GM13976 (cell line): Measurements from ENCODE around the gene MIEF1.
A peak's percentile ranks its signal among the peaks of the same experiment; 100 is the strongest.

Source experiments
- DNase-seq: peaks from one replicate; pipeline ENCODE4 v3.0.0; 2012; ENCODE audit warnings: low spot score
- in situ Hi-C: fragments of 300-500 bp; cut with MboI; formaldehyde crosslinking; loops from one replicate; pipeline ENCODE4 v1.12.0; 2022; ENCODE audit warnings: low sequenced_read_pairs, mixed read lengths, inconsistent platforms; ENCODE audit not compliant: unreplicated experiment
- TF ChIP-seq, protein P1 (sequence below): IDR thresholded peaks from 2 replicates; pipeline ENCODE4 v1.5.1; 2012; ENCODE audit warnings: borderline replicate concordance, mild to moderate bottlenecking; ENCODE audit not compliant: insufficient read depth; ENCODE audit errors: extremely low read depth, missing control alignments, control extremely low read depth

MIEF1 gene

GRCh38 chr22:39528080-39528661 lies 26.1 kb downstream of the MIEF1 start:
- TF ChIP-seq, protein P1, sequence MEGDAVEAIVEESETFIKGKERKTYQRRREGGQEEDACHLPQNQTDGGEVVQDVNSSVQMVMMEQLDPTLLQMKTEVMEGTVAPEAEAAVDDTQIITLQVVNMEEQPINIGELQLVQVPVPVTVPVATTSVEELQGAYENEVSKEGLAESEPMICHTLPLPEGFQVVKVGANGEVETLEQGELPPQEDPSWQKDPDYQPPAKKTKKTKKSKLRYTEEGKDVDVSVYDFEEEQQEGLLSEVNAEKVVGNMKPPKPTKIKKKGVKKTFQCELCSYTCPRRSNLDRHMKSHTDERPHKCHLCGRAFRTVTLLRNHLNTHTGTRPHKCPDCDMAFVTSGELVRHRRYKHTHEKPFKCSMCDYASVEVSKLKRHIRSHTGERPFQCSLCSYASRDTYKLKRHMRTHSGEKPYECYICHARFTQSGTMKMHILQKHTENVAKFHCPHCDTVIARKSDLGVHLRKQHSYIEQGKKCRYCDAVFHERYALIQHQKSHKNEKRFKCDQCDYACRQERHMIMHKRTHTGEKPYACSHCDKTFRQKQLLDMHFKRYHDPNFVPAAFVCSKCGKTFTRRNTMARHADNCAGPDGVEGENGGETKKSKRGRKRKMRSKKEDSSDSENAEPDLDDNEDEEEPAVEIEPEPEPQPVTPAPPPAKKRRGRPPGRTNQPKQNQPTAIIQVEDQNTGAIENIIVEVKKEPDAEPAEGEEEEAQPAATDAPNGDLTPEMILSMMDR: no peak
- in situ Hi-C loops: loop anchor here (25.0 kb wide), 2 partner anchors 659 to 834 kb away; partner anchors contain the start of genes SGSM3 and TNRC6B
- peak; percentile 61 for DNase-seq

DNA sequence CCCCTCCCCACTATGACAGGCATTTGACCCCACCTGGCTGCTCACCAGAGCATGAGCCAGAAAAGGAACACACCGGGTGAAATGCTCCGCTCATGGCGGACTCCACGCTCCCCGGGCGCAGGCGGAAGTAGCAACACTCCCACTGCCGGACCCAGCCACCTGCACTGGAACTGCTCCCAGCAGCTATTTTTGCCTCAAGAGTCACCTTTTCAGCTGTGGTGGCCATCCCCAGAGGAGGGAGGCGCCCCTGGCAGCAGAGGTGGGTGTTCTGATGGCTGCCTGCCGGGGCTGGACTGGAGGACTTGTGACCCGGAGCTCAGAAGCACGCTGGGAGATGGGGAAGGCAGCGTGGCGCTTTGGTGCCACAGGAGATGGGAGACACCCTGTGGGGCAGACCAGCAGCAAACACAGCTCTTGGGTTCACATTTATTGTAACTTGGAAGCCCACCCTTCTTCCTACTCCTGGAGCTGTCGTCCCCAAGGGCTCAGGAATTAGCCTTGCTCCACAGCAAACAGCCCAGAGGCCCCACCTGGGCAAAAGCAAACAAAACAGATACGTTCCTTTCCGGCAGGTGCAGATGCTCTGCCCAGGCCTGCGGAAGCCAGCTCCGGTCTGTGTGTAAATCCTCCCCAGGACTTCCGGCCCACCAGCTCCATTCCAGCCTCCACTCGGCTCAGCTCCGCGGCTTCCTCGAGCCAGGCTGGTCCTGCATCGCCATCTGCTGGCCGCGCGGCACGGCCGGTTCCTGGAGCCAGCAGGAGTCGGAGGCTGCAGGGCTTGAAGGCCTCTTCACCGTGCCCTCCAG lies 26.8 kb downstream of the MIEF1 start:
- in situ Hi-C loops: loop anchor here (25.0 kb wide), 2 partner anchors 658 to 833 kb away; partner anchors contain the start of genes SGSM3 and TNRC6B
- peak; percentile 88 for DNase-seq
- TF ChIP-seq, protein P1: peak; percentile 99

DNA sequence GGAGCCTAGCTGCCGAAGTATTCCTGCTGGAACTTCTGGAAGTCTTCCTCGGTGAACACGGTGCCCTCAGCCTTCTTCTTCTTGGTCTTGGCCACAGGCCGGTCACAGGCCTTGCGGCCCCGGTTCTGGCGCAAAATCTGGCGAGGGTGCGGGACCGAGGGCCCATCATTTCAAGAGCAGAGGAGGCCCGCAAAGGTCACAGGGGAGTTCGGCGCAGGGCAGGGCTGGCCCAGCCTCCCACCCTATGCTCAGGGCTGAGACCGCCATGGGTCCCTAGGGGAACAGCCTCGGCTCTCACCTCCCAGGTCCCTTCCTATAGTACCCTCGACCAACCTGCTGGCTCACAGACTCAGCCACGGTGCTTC lies 27.4 kb downstream of the MIEF1 start:
- DNase-seq: no peak
- TF ChIP-seq, protein P1: no peak
- in situ Hi-C loops: loop anchor here (25.0 kb wide), 2 partner anchors 658 to 833 kb away; partner anchors contain the start of genes SGSM3 and TNRC6B

- TF ChIP-seq, protein P1: no peak
- in situ Hi-C loops: loop anchor here (10.0 to 25.0 kb wide), 4 partner anchors 75 to 832 kb away; partner anchors contain the start of genes SGSM3 and TNRC6B
These were observed 28.0 kb downstream of the MIEF1 start for GRCh38 chr22:39530116-39530515.

DNA sequence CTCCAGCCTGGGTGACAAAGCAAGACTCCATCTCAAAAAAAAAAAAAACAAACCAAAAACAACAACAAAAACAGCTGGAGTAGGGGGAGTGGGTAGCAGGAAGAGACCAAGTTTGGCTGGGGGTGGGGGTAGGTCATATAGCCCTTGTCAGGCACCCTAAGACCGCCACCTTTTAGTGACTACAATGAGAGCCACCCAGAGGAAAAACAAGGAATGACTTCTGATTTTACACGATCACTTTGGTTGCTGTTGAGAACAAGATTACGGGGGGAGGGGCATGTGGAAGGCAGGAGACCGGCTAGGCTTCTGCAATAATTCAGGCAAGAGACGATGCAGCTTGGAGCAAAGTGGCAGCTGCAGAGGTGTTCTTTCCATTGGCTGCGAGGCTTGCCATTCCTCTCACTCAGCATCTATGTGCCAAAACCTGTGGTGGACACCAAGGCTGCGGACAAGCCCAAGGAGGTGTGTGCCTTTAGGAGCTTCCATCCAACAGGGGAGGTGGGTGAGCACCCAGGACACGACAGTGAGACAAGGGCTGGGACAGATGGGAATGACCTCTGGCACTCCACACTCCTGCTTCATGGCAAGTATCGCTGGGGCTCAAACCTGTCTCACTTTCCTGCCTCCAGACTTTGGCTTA lies 28.7 kb downstream of the MIEF1 start:
- TF ChIP-seq, protein P1: no peak
- DNase-seq: no peak
- in situ Hi-C loops: loop anchor here (10.0 to 25.0 kb wide), 4 partner anchors 74 to 831 kb away; partner anchors contain the start of genes SGSM3 and TNRC6B

More at GRCh38 chr22:39530116-39530515, 28.0 kb downstream of the MIEF1 start:
- DNase-seq: no peak
